Stimulated activated CD4-positive, alpha-beta T cell treated with anti-CD3 and anti-CD28 coated beads, Interleukin-4, amount 100 ng/mL, for 1 hour (primary cell): ENCODE measurements around the gene PDE9A.
"Not testable (repeated sequence)": the region's sequence is repeated elsewhere in the genome, so short reads cannot be mapped to it uniquely, and the experiment has no call there.

Source experiments
- DNase-seq: peaks from one replicate; pipeline ENCODE4 v3.0.0-alpha.2; 2020

Gene PDE9A

DNA sequence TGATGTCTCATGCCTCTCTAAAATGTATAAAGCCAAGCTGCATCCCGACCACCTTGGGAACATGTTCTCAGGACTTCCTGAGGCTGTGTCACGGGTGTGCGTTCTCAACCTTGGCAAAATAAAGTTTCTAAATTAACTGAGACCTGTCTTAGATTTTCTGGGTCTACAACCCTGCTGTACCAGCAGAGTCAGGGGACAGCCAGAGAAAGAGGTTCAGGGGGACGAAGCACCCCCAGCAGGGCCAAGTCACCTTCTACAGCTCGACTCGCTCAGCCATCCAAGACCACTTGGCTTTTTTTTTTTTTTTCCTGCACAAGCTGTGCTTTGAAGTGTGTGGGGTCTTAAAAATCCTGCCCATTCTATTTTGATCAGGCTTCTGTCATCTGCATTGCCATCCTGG lies 28.5 kb upstream of the PDE9A start:
- DNase-seq = no peak

DNA sequence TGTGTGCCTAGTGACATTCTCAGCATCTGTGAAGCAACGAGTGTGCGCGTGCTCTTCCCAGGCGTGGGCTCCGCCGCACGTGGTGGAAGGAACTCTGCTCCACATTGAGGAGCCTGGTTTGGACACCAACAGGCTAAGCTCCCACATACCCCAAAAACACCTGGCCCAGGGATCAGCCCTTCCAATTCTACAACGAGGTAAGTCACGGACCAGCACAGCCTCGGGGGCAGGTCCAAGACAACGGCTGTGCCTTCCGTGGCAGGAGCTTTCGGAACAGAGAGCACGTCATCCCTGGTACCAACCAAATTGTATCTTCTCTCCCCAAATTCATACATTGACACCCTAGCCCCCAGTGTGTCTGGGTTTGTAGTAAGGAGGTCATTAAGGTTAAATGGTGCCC lies 27.2 kb upstream of the PDE9A start:
- no peak for DNase-seq

DNA sequence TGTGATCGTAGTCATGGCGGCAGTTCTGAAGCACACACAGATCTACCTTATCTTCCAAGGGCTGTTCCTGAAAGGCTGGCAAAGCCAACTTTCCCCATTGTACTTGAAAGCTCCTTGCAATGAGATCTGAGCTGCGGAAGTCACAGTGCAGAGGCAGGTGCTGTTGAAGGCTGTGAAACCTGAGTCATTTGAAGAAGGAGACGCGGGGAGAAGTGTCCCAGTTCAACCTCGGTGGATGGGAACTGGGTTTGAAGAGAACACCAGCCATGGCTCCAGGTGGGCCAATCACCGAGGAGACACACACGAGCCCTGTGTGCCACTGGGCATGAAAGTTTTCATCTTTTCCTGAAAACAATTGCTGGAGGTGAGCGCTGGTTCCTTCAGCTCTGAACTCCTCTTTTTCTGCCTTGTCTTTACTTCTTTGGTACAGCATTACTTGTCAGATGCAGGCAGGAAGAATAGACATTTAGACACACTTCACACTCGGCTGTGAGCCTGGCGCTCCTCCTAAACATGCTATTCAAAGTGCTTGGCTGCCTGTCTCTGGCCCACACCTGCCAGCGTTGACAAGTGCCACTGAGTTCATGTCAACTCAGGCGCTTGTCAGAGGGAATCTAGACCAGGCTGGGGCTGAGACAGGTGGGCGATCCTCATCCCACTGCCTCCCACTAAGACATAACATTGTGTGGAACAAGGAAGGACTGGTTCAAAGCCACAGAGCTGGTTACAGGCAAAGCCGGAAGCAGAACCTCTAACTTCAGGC lies 25.7 kb upstream of the PDE9A start:
- DNase-seq = no peak

DNA sequence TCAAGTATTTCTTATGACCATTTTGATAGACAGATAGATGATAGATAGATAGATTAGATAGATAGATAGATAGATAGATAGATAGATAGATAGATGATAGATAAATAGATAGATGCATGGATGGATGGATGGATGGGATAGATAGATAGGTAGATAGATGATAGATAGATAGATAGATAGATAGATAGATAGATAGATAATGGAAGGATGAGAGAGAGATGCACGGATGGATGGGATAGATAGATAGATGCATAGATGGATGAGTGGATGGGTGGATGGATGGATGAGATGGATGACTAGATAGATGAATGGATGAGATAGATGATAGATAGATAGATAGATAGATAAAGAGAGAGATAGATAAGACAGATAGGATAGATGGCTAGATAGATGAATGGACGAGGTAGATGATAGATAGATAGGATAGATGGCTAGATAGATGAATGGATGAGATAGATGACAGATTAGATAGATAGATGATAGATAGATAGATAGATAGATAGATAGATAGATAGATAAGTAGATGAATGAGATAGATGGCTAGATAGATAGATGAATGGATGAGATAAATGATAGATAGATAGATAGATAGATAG lies 24.9 kb upstream of the PDE9A start:
- not testable (repeated sequence) for DNase-seq

DNA sequence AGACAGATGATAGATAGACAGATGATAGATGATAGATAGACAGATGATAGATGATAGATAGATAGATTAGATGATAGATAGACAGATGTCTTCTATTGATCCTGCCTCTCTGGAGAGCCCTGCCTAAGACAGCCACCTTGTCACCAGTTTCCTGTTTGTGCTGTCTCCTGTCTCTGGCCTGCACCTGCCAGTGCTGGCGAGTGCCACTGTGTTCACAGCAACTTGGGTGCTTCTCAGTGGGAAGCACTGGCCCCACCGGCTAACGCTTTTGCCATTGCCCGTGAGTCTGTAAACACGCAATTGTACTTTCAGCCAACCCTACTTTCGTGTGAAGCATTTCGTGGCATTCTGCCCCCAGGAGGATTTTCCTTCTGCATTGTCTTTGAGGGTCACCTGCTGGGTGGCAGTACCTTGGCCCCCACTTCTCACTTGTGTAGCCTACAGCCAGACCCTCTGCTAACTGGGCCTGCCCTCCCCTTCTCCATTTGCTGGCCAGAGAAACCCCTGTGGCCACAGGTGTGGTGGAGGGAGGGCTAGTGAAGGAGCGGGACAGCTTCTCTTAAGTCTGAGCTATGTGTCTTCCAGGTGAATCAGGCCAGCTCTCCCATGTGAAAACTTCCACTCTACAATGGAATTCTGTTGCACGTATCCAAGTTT lies 23.4 kb upstream of the PDE9A start:
- DNase-seq = no peak

DNA sequence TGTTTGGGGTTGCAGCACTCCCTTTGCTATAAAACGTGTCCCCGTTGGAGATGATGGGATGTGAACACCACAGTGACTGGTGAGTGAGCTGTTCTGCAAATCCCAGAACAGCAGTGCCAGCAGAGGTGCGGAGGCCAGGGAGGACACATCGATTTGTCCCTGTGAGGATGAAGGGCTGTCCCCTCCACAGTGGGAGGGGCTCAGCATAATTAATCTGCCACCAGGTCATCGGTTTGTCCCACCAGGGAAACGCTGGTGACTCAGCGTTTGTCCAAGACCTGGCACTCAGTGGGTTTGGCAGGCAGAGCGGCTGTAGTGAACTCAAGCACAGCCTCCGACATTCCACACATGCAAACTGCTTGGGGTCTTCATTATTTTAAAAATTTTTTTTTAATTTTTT lies 22.8 kb upstream of the PDE9A start:
- DNase-seq = no peak

DNA sequence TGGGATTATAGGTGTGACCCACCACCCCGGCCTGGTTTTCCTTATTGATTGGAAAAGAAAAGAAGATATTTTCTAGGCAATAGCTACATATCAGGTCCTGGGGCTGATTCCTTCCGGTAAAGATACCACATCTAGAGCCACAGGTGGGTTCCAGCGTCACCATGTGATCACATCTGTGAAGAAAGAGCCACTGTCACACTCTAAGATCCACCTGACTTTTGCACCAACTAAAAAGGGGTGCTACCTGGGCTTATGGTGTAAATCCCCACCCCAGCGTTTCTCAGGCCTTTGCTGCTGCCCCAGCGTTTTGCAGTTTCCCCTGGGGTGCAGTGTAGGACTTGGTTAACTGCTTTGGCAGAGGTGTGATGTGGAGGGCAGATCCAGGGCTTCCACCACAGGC lies 22.3 kb upstream of the PDE9A start:
- DNase-seq = no peak

DNA sequence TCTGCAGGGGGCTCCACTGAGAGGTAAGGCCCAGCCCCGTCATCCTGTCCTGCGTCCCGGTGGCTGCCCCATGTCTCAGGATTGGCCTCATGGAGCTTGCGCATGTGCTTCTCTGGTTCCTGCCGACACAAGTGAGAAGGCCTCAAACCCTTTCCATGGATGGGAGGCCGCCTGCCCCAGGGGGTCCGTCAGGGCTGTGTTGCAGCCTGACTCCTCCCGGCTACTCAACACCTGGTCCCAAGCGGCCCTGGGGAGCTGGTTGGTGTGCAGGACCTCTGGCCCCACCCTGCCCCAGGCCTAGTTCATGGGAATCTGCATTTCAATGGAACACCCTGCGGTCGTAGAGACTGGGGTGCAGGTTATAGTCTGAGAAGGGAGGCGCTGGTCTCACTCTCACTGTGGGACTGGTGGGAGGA lies 21.1 kb upstream of the PDE9A start:
- DNase-seq = no peak

DNA sequence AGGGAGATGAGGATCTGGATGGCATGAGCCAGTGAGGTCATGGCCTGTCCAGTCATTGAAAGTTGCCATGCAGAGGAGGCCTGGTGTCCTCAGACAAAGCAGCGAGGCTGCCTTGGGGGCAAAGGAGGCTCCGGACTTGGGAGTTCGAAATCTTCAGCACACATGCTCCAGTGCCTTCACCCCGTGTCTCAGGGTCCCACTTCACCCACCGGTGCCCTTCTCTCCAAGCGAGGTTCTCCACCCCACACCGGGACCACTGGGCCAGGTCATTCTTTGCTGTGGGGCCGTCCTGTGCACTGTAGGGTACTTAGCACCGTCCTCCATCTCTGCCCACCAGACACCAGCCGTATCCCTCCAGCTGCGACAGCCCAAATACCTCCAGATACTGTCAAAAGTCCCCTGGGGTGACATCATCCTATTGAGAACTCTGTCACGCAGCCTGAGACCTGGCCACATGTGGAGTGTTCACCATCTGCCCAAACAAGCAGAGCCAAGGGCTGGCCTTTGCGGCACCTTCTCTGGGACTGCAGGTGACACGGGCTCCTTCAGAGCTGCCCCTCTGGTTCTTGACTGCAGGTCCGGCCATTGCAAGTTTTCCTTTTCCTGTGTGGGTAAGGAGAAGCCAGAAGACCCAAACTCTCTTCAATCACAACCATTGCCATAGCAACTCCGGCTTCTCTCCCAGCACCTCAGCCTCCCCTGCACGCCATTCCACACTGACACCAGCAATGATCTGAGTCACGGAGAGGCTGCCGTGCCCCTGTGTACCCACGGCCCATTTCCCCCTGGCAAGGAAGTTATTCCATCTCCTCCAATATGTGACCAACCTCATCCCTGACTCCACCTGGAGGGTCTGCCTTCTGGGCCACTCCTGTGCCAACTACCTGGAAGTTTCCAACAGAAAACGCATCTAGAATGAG lies 20.4 kb upstream of the PDE9A start:
- no peak for DNase-seq

DNA sequence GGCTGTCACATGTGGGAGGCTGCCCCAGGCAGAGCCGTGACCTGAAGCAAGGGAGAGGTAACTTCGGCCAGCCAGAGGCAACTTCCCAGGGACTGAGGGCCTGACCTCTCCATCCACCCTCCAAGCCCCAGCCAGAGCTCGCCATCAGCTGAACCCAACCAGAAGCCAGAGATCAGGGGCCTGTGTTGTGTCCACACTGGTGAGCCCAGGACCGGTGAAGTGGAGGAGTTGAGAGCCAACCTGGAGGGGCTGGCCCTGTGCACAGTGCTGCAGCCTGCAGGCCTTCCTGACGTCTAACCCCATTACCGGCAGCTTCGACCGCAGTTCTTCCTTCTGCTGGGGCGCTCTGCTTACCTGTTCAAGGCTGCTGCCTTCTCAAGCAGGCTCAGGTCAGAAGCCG lies 19.6 kb upstream of the PDE9A start:
- no peak for DNase-seq

DNA sequence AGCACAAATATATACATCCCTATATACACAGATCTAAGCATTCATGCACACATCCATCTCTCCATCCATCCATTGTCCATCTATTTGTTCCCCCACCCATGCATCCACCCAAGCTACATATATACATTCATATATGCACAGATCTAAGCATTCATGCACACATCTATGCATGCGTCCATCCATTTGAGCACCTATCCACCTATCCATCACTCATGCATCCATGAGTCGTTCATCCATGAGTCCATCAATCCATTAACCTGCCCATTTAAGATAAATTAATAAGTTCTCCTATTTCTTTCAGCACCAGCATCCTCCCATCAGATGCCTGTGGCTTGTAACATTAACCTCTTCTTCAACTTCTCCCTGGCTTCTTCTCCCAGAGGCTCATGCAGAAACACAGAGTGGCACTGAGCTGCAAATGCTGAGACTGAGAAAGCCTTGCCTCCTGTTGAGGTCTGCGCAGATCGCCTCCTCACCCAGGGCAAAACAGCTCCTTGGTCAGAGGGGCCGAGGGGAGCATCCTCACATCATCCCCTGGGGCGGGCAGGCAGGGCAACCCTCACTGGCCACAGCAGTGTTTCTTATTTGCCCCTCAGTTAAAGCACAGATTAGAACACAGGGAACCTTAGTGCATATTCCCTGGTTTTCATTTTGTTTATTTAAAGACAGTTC lies 17.4 kb upstream of the PDE9A start:
- DNase-seq = no peak

DNA sequence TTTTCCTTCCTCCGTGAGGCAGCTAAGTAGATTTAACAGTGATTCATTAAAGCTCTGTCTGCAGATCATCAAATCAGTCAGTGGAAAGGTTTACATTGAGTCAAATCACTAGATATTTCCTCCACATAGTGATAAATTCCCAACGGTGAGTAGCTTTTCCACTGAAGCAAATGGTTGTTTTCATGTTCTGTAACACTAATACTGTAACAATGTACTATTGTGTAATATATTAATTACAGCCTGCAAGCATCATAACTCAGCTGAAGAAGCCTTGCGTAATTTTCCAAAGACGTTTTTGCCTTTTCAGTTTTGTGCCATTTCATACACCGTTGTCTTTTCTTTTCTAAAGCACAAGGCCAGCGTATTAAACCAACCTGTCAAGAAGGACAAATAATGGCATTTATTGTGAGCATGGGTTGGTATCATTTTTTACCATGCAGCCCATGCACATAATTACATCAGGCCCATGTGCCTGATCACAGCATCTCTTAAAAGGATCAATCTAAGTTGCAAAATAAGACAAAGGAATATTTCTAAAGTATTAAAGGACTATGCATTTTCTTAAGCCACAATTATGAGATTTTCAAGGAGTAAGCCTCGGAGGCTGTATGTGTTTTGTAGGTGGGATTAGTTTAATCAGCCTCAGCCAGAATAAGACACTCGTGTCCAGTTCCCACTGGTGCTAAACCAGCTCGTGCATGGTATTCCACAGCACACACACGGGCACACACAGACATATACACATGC lies 16.7 kb upstream of the PDE9A start:
- no peak for DNase-seq

DNA sequence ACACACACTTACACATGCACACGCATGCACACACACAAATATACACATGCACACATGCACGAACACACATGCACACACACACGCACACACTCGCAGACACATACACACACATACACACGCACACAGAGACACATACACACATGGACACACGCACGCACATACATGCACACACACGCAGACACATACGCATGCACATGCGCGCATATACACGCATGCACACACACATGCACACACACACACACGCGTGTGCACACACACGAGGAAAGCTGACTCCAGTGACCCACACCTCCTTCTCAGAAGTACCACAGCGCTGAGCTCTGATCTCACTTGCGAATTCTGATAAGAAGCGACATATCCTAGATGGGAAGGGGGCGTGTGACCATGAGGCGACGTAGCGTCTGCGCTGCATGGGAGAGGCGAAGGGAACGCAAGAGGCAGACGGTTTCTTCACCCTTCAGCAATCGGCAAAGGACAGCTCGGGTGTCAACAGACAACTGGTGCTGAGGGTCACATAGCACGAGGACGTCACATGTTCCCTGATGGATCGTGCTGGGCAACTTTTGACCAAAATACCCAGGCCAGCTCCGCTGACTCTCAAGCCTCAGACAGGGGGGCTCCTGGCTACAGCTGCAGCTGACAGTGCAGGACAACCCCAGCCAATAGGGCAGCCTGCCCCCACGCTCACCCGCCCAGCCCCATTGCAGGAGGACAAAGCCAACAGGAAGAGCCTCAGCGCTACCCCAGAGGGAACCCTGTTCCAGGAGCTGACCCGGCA lies 16.0 kb upstream of the PDE9A start:
- no peak for DNase-seq

DNA sequence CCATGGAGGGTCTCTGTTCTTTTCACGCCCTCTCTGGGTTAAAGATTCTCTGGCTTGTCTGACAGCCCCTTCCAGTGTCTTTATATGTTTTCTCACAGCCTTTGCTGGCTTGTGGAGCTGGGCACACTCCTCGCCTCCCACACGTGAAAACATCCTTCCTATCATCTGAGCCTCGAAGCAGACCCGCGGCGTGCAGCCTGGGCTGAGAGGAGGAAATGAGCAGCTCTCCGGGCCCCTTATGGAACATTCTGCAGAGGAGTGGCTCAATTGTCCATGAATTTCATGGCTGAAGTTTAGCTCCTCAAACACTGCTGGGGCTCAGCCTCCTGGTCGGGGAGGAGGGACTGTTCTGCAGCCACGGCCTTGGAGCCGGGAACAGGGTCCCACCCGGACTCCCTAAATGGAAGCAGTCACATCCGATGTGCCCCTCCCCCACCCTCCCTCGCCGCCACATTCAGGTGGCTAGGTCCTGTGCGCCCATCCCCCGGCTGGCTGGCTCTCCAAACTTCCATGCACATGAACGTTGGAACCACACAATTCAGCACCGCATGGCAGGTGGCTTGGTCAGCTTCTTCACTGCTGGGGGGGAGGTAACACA lies 15.1 kb upstream of the PDE9A start:
- no peak for DNase-seq

DNA sequence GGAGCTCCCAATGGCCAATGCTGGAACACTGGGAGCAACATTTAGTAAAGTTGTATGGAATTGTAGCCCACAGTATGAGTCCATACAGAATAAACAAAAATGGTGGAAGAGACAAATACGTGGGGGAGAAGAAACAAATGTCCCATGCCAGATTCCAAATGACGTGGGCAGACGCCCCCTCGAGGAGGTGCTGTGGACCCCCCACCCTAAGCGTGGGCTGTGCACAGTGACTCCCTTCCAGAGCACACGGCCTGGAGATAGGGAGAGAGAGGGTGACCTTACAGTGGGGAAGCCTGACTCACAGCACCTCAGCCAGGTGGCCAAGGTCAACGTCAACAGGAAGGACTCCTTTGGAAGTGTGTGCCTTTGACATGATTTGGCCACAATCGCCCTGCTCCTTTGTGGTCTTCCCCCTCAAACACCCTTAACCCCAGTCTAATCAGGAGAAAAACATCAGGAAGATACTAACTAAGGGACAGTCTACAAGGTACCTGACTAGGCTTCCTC lies 13.7 kb upstream of the PDE9A start:
- DNase-seq = no peak

DNA sequence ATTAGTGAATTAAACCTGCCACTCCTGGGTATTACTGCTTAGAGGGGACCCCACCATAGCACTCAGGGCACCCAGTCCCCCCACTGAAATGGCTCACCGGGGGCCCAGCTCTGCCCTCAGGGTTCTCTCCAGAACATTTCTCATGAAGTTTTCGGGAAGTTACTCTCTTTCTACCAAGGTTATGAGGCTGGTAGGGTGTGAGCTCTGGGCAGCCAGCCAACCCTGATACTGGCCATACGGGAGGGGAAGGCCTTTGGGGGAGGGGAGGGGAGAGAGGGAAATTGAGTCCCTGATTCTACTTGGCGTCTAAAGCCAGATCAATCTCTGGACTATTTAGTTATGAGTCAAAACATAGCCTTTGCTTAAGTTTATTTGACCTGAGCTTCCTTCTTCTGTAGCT lies 12.9 kb upstream of the PDE9A start:
- DNase-seq = no peak

DNA sequence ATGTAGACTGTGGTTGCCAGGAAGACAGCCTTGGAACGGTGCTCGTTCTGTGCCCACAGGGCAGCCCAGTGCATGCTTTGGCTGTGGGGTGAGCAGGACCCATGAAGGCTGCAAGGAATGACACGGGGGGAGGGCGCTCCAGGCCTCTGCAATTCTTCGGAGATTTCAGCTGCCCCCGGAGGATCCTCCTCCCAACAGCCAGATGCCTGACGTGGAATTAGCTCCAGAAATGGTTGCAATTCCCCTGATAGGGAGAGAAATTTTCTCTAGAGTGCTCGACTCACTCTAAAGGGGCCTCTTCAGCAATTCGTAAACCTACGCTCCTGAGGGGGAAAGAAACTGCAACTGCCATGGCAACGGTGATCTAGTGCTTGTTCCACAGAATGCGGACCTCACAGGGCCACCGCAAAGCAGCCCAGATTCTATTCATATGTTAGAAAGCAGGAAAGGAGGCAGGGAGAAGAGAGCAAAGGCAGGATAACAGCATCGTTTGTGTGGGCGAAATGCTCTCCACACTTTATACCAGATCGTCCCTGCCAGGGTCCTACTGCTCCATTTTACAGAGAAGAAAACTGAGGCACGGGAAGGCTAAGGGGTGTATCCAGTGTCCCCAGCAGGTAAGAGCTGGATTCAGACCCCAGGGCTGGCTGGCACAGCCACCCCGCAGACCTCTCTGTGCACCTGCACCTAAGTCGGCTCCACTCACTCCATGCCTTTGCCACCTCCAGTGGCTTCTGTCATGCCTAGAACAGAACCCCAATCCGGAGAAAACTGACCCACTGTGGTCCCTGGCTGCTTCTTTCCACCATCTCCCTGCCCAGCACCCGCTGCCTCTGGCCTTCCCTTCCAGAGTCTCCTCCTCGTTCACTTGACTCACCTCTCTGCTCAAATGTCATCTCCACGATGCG lies 11.9 kb upstream of the PDE9A start:
- DNase-seq = no peak

DNA sequence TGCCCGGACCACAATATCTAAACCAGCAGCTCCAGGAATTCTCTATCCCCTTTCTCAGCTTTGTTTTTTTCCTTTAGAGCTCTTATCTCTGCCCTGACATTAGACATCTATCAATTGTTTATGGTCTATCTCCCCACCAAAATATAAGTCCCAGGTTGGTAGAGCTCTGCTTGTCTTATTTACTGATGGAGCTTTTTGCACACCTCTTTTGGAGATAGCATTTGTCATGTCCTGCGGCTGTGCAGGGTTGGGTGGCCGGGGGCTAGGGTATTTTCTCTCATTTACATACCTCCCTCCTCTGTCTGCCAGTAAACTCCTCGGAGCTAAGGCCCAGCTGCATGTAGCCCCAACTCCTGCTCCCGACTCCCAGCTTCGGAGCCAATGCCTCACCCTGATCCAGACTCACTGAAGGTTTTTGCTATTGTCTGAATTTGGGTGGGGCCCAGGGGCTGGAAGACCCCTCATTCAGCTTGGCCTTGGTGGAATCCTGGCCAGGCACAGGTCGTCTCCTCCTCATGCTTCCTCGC lies 11.1 kb upstream of the PDE9A start:
- DNase-seq = no peak
